Activated CD4-positive, alpha-beta T cell treated with anti-CD3 and anti-CD28 coated beads, Interleukin-2, amount 10 ng/mL, durations not matched to agents 24 days and 14 days (primary cell): ENCODE data around the gene CWC25. TPM values are rescaled to one million over a fixed set of nuclear protein-coding genes. Genes with fewer than 3 reads are reported as not detected.

ENCODE experiments used
- DNase-seq: peaks from one replicate; pipeline ENCODE4 v3.0.0; 2022
- H3K27ac Mint-ChIP-seq: one replicate; pipeline ENCODE4 v1.8.0; 2022; ENCODE audit warnings: mild to moderate bottlenecking, mixed read lengths
- H3K27me3 Mint-ChIP-seq: one replicate; pipeline ENCODE4 v1.8.0; 2022; ENCODE audit warnings: mixed read lengths
- H3K36me3 Mint-ChIP-seq: one replicate; pipeline ENCODE4 v1.8.0; 2022; ENCODE audit warnings: low read depth, mild to moderate bottlenecking, mixed read lengths
- H3K4me1 Mint-ChIP-seq: one replicate; pipeline ENCODE4 v1.8.0; 2021; ENCODE audit warnings: mixed read lengths
- H3K4me3 Mint-ChIP-seq: one replicate; pipeline ENCODE4 v1.8.0; 2022; ENCODE audit warnings: mild to moderate bottlenecking, moderate library complexity, mixed read lengths
- H3K9me3 Mint-ChIP-seq: one replicate; pipeline ENCODE4 v1.8.0; 2021; ENCODE audit warnings: mixed read lengths
- intact Hi-C: fragments of 100-400 bp; cut with micrococcal nuclease; formaldehyde crosslinking; loops from one replicate; pipeline ENCODE4 v1.15.1; 2023
- total RNA-seq: library from RNA; stranded (reverse); gene quantifications from 2 replicates; pipeline ENCODE4 v1.2.3, GENCODE V29; 2022

The CWC25 gene
- 32.1 and 32.4 TPM in 2 replicates for total RNA-seq

DNA sequence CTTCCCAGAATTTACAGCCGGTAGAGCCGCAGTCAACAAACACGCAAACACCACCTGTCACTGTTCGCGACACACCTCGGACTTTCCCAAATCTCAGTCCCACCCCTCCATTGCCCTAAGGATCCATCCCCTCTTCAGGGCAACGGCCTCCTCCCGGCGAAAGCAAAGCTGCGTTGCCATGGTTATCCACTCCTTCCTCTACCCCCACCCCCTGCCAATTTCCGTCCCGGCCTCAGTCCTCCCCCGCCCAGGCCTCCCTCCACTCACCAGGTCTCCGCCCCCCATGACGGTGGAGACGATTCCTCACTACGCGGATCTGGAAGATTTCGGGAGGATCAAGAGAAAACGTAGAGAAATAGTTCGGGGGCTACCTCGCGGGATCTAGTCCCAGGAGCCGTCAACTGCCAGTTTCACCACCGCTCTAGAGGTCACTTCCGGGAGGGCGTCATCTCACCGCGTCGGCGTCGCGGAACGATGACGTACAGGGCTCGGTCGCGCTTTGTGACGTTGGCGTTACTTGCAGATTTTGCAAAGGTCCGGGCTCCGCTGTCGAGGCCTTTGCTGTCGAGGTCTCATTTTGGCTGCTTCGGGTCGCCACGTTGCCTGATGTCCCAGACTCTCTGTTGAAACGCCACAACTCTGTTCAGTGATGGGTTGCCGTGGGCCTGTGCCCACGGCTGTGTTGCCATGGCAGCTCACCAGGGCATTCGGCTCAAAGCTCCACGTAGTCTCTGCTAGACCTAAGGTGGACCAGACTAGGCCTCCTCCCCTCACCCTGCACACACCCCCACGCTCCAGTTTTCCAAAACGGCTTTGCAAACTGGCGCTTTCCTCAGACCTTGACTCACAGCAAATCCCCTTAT is at the start of gene CWC25:
Gene CWC25 (minus strand): TSS at position 423 of the 863 bp plus-strand sequence. CDS start 138 bp downstream, at position 285.
- no peaks in the 10 kb centered on the region for H3K9me3 Mint-ChIP-seq
- no peaks in the 10 kb centered on the region for H3K27me3 Mint-ChIP-seq
- H3K36me3 Mint-ChIP-seq, result peaks cover 24% of the 10 kb centered on the region
- H3K4me3 Mint-ChIP-seq, result peak within 1 kb of the TSS; percentile 98
- intact Hi-C loops, result loop anchor here (1.0 to 2.0 kb wide), 4 partner anchors 26 to 74 kb away; partner anchors contain the start of genes PIP4K2B, PSMB3 and RPL23
- H3K27ac Mint-ChIP-seq, result peak within 1 kb of the TSS; percentile 100
- peak; percentile 100 for DNase-seq
- peaks cover 35% of the 10 kb centered on the region for H3K4me1 Mint-ChIP-seq

GRCh38 chr17:38873640-38874380 is 48.7 kb upstream of the CWC25 start:
- Mint-ChIP-seq H3K36me3 (peaks cover 28% of the 10 kb centered on the region), H3K4me3 (peak overlapping the region; percentile 37), H3K9me3 (no peaks in the 10 kb centered on the region), H3K27ac (peak overlapping the region; percentile 63), H3K4me1 (peaks cover 63% of the 10 kb centered on the region), H3K27me3 (peaks cover 2% of the 10 kb centered on the region)
- intact Hi-C loops, result no loop called here
- no peak for DNase-seq

GRCh38 chr17:38872671-38873385 is 47.7 kb upstream of the CWC25 start:
- Mint-ChIP-seq H3K27me3 (peaks cover 2% of the 10 kb centered on the region), H3K4me1 (peaks cover 62% of the 10 kb centered on the region), H3K4me3 (peak overlapping the region; percentile 96), H3K9me3 (no peaks in the 10 kb centered on the region), H3K27ac (peak overlapping the region; percentile 87), H3K36me3 (peaks cover 18% of the 10 kb centered on the region)
- DNase-seq, result no peak
- intact Hi-C loops, result no loop called here

- H3K27ac Mint-ChIP-seq, result peak overlapping the region; percentile 87
- H3K9me3 Mint-ChIP-seq, result no peaks in the 10 kb centered on the region
- peaks cover 62% of the 10 kb centered on the region for H3K4me1 Mint-ChIP-seq
- peak overlapping the region; percentile 96 for H3K4me3 Mint-ChIP-seq
- intact Hi-C loops, result no loop called here
- H3K36me3 Mint-ChIP-seq, result peaks cover 18% of the 10 kb centered on the region
- peaks cover 2% of the 10 kb centered on the region for H3K27me3 Mint-ChIP-seq
- no peak for DNase-seq
Measured at GRCh38 chr17:38872027-38872511, 46.9 kb upstream of the CWC25 start.

- H3K27me3 Mint-ChIP-seq, result peaks cover 2% of the 10 kb centered on the region
- DNase-seq, result peak; percentile 91
- intact Hi-C loops, result loop anchor here (1.0 to 2.0 kb wide), 2 partner anchors 27 to 53 kb away; partner anchors contain the start of gene LASP1NB
- peak overlapping the region; percentile 87 for H3K27ac Mint-ChIP-seq
- H3K4me3 Mint-ChIP-seq, result peak overlapping the region; percentile 96
- H3K4me1 Mint-ChIP-seq, result peaks cover 57% of the 10 kb centered on the region
- H3K9me3 Mint-ChIP-seq, result no peaks in the 10 kb centered on the region
- peaks cover 12% of the 10 kb centered on the region for H3K36me3 Mint-ChIP-seq
Measured at GRCh38 chr17:38871247-38872015, 46.3 kb upstream of the CWC25 start.

GRCh38 chr17:38870259-38871165 is 45.4 kb upstream of the CWC25 start:
- peaks cover 12% of the 10 kb centered on the region for H3K36me3 Mint-ChIP-seq
- intact Hi-C loops, result loop anchor here (1.0 to 2.0 kb wide), 2 partner anchors 28 to 54 kb away; partner anchors contain the start of gene LASP1NB
- H3K27ac Mint-ChIP-seq, result peak overlapping the region; percentile 97
- peaks cover 53% of the 10 kb centered on the region for H3K4me1 Mint-ChIP-seq
- H3K4me3 Mint-ChIP-seq, result peak overlapping the region; percentile 96
- DNase-seq, result peak; percentile 92
- peaks cover 2% of the 10 kb centered on the region for H3K27me3 Mint-ChIP-seq
- no peaks in the 10 kb centered on the region for H3K9me3 Mint-ChIP-seq

DNA sequence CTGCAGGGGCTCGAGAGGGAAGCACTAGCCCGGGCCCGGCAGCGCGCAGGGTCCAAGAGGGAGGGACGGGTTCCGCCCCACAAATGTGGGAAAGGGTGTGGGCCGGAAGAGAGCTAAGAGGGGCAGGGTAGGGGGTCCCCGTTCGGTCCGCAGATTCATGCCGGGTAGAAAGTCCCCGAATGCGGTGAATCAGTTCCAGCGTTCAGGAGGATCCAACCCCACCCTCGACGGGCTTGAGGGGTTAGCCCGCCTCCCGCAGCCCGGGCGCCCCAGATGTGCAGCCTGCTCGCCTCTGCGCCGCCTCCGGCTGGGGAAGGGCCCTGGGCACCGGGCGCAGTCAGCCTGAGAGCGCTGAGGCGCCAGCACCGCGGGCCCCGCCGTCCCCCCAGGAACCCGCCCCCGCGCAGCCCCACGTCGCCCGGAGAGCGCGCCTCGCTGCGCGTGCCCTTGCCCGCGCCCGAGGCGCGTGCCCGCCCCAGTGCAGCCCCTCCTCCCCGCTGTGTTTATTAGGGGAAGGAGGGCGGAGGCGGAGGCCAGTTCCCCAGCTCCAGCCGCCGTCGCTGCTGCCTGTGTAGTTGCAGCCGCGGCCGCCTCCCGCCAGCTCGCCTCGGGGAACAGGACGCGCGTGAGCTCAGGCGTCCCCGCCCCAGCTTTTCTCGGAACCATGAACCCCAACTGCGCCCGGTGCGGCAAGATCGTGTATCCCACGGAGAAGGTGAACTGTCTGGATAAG is 44.6 kb upstream of the CWC25 start, which contains the start of gene LASP1:
Gene LASP1 (plus strand): TSS at position 533 of the 733 bp plus-strand sequence. CDS start 132 bp downstream, at position 665.
- Mint-ChIP-seq H3K36me3 (peaks cover 12% of the 10 kb centered on the region), H3K27me3 (peaks cover 2% of the 10 kb centered on the region), H3K9me3 (no peaks in the 10 kb centered on the region), H3K27ac (peak within 1 kb of the TSS; percentile 97), H3K4me3 (peak within 1 kb of the TSS; percentile 97), H3K4me1 (peaks cover 46% of the 10 kb centered on the region)
- intact Hi-C loops, result loop anchor here (1.0 to 2.0 kb wide), 6 partner anchors 16 to 284 kb away; partner anchors contain the start of genes LASP1NB, PSMB3 and RPL23
- peak; percentile 96 for DNase-seq

DNA sequence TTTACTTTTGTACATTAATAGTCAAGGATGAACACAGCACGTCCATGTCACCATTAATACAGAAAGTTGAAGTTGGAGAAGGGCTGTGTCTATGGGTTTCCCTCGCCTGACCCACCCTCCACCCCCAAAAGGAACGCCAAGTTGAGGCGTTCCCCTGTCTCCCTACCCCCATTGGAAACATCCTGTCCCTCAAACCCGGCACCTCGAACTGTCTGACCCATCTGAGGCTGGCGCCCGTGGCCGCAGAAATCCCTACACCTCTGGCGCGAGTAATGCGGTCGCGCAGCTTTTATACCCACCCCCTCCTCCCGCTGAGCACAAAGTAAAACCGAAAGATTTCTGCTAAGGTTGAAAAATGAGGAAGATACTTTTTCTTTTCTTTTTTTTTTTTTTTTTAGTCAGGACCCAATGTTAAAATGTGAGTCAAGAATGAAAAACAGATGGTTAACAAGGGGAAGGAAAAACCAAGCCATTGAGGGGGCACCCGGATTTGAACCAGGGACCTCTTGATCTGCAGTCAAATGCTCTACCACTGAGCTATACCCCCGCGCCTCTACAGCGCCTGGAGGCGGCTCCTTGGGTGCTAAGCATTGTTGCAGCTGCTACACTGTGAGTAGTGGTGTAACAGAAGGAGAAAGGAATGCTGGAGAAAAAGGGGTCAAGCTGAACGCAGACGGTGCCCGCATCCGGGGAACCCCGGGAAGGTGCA is 43.9 kb upstream of the CWC25 start:
- Mint-ChIP-seq H3K9me3 (no peaks in the 10 kb centered on the region), H3K4me3 (peak overlapping the region; percentile 97), H3K36me3 (peaks cover 12% of the 10 kb centered on the region), H3K4me1 (peaks cover 42% of the 10 kb centered on the region), H3K27me3 (peaks cover 2% of the 10 kb centered on the region), H3K27ac (peak overlapping the region; percentile 96)
- DNase-seq, result peak; percentile 95
- intact Hi-C loops, result loop anchor here (1.0 to 2.0 kb wide), 5 partner anchors 16 to 284 kb away; partner anchors contain the start of genes PSMB3 and RPL23

DNA sequence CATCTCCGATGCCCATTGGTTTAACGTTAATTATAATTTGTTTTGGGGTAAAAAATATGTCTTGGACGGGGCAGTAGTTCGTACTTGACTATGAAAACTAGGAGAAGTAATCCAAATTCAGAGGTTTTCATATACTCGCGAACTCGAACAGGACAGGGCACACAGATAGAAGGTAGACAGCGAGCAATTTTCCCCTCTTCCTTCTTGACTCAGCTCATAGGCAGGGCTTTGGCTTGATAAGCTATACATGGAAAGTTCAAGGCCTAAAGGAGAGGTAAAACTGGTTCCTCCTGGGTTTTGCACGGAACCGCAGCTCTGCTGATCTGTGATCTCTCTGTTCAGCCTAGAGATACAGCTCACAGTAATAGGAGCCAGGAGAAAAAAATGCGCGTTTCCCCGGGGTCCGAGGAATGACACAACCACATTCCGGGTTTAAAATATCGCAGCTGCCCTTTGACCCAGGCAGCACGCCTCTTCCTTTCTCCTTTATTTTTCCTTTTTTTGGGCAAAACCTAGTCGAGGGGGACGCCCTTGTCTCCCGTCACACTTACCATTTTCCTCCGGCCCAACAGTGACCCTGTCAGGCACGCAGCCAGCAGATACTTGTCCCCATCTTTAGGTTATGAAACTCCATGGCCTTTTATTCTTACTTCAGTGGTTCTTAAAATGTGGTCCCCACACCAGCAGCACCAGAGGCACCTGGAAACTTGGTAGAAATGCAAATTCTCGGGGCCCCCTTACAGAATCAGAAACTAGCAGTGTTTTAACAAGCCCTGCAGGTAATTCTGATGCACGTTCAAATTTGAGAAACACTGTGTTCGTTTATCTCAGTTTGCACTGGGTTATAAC is 43.1 kb upstream of the CWC25 start:
- Mint-ChIP-seq H3K27ac (peak overlapping the region; percentile 96), H3K36me3 (peaks cover 10% of the 10 kb centered on the region), H3K27me3 (peaks cover 2% of the 10 kb centered on the region), H3K9me3 (no peaks in the 10 kb centered on the region), H3K4me1 (peaks cover 36% of the 10 kb centered on the region), H3K4me3 (peak overlapping the region; percentile 97)
- peak; percentile 74 for DNase-seq
- intact Hi-C loops, result loop anchor here (2.0 kb wide), 1 partner anchor 167 kb away; no protein-coding TSS in a partner anchor
